Hepatocyte (in vitro differentiated cells): ENCODE results near the gene CARM1.

Source experiments
- EZH2 ChIP-seq: fragments of 200-600 bp; sonication (generic); IDR thresholded peaks from 2 replicates; pipeline ENCODE4 v1.6.1; 2016; ENCODE audit warnings: antibody characterized with exemption, mild to moderate bottlenecking, borderline replicate concordance
- EZH2phosphoT487 ChIP-seq: fragments of 200-600 bp; sonication (generic); IDR thresholded peaks from one replicate; pipeline ENCODE4 v1.6.1; 2018; ENCODE audit warnings: antibody characterized with exemption, mild to moderate bottlenecking, low read depth, moderate library complexity; ENCODE audit not compliant: unreplicated experiment, severe bottlenecking
- TF ChIP-seq, protein P1 (sequence below): fragments of 200-600 bp; sonication (generic); IDR thresholded peaks from 2 replicates; pipeline ENCODE4 v1.5.1; 2016; ENCODE audit warnings: antibody characterized with exemption, mild to moderate bottlenecking; ENCODE audit not compliant: poor library complexity

DNA sequence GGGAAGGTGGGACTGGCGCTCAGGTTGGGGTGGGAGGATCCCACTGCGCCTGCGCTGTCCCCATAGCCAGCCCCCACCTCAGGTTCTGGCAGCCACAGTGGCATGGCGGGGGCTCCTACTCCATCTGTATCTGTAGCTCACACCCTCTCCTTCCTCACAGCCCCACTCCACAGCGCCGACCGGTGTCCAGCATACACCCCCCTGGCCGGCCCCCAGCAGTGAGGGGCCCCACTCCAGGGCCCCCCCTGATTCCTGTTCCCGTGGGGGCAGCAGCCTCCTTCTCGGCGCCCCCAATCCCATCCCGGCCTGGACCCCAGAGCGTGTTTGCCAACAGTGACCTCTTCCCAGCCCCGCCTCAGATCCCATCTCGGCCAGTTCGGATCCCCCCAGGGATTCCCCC lies 41.4 kb upstream of the CARM1 start:
- TF ChIP-seq, protein P1, sequence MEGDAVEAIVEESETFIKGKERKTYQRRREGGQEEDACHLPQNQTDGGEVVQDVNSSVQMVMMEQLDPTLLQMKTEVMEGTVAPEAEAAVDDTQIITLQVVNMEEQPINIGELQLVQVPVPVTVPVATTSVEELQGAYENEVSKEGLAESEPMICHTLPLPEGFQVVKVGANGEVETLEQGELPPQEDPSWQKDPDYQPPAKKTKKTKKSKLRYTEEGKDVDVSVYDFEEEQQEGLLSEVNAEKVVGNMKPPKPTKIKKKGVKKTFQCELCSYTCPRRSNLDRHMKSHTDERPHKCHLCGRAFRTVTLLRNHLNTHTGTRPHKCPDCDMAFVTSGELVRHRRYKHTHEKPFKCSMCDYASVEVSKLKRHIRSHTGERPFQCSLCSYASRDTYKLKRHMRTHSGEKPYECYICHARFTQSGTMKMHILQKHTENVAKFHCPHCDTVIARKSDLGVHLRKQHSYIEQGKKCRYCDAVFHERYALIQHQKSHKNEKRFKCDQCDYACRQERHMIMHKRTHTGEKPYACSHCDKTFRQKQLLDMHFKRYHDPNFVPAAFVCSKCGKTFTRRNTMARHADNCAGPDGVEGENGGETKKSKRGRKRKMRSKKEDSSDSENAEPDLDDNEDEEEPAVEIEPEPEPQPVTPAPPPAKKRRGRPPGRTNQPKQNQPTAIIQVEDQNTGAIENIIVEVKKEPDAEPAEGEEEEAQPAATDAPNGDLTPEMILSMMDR: no peak
- TF ChIP-seq EZH2: no peak
- no peak for TF ChIP-seq EZH2phosphoT487
